Measurements from ENCODE around the gene NID2. TPM values are rescaled to one million over a fixed set of nuclear protein-coding genes. Genes with fewer than 3 reads are reported as not detected.

NID2 gene
- total and polyA plus RNA-seq, 9 of the 15 experiments (the other 6 are each of a cell fraction or from before 2014, with no cell fraction given), result 0.04 to 0.45 (median 0.16) TPM; not detected in 3

DNA sequence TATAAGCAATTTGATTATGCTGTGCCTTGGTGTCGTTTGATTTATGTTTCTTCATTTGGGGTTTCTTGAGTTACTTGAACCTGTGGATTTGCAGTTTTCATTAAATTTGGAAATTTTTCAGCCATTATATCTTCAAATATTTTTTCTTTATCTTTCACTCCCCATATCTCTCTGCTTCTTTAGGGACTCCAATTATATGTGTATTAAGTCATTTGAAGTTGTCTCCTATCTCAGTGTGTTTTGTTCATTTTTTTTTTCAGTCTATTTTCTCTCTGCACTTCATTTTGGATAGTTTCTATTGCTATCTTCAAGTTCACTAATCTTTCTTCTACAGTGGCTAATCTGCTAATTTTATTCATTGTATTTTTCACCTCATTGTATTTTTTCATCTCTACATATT lies 108.9 kb downstream of the NID2 start:
- TF ChIP-seq OTX1 (CRISPR knock-in tag; IDR thresholded peaks at IDR 0.05), result no peak
- Histone ChIP-seq H3K9me1 (ENCODE audit: control insufficient read depth, insufficient read depth, low read length) (no peaks in the 10 kb centered on the region), H3K4me3 (no peak overlapping the region), H2AFZ (ENCODE audit: low read depth, low read length) (no peak overlapping the region), H3K36me3 (ENCODE audit: control insufficient read depth, insufficient read depth, low read length) (no peaks in the 10 kb centered on the region), H3K9me3 (replicated peaks; ENCODE audit: control insufficient read depth, insufficient read depth, low read depth, low read length) (no peaks in the 10 kb centered on the region), H3K27ac (ENCODE audit: extremely low read depth, low read depth, low read length) (no peak overlapping the region), H3K27me3 (ENCODE audit: control insufficient read depth in 2 of 2, insufficient read depth in 2 of 2, low read length in 2 of 2) (no peaks in the 10 kb centered on the region), H3K9ac (ENCODE audit: insufficient read depth in 1 of 2, low read depth in 2 of 2, low read length in 2 of 2) (no peak overlapping the region), H3K79me2 (ENCODE audit: control insufficient read depth, insufficient read depth, low read length) (no peaks in the 10 kb centered on the region), H4K20me1 (replicated peaks; ENCODE audit: control insufficient read depth, insufficient read depth, low read length) (no peaks in the 10 kb centered on the region), H3K4me1 (replicated peaks in 1 of 2; ENCODE audit: control insufficient read depth in 2 of 2, insufficient read depth in 2 of 2, low read length in 2 of 2) (no peaks in the 10 kb centered on the region), H3K4me2 (ENCODE audit: insufficient read depth, low read length) (no peak overlapping the region)
- ChIA-PET CTCF (ENCODE audit: low intra/inter-chr PET ratio) (no interaction called here), POLR2A (no interaction called here)
- no peak for DNase-seq (ENCODE audit: extremely low read depth in 1 of 4, low spot score in 3 of 4)
- ATAC-seq, result no peak
- in situ Hi-C loops (cut with MboI) (no loop called here), intact Hi-C loops (cut with micrococcal nuclease) (no loop called here)
- BruUV-seq (replicated peaks), result no TSS peak
- 11% methylated on average over 1 of the region's 1 CpG for WGBS (ENCODE audit: insufficient coverage, low coverage, missing lambda C conversion rate)
- no peak for FAIRE-seq

DNA sequence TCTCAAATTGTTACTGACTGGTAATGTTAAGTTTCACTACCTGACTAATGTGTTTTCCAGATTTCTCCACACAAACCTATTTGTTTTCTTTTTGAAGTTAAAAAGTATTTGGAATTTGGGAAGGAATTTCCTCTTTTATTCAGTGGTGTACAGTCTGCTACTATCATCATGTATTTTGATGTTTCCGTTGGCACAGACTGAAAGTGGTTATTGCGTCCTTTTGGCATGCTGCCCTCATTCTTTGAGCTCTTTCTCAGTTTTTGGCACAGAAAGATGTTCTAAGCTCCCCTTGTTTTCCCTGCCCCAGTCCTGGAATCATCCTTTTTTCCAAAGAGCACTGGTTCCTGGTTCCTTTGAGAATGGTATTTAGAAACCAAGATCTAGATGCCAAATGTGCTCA lies 110.9 kb downstream of the NID2 start:
- Histone ChIP-seq H3K9me3 (replicated peaks; ENCODE audit: control insufficient read depth, insufficient read depth, low read depth, low read length) (no peaks in the 10 kb centered on the region), H3K4me3 (no peak overlapping the region), H3K27me3 (ENCODE audit: control insufficient read depth in 2 of 2, insufficient read depth in 2 of 2, low read length in 2 of 2) (no peaks in the 10 kb centered on the region), H3K79me2 (ENCODE audit: control insufficient read depth, insufficient read depth, low read length) (no peaks in the 10 kb centered on the region), H3K4me2 (ENCODE audit: insufficient read depth, low read length) (no peak overlapping the region), H3K9ac (ENCODE audit: insufficient read depth in 1 of 2, low read depth in 2 of 2, low read length in 2 of 2) (no peak overlapping the region), H3K27ac (ENCODE audit: extremely low read depth, low read depth, low read length) (no peak overlapping the region), H3K36me3 (ENCODE audit: control insufficient read depth, insufficient read depth, low read length) (no peaks in the 10 kb centered on the region), H4K20me1 (replicated peaks; ENCODE audit: control insufficient read depth, insufficient read depth, low read length) (no peaks in the 10 kb centered on the region), H3K9me1 (ENCODE audit: control insufficient read depth, insufficient read depth, low read length) (no peaks in the 10 kb centered on the region), H2AFZ (ENCODE audit: low read depth, low read length) (no peak overlapping the region), H3K4me1 (replicated peaks in 1 of 2; ENCODE audit: control insufficient read depth in 2 of 2, insufficient read depth in 2 of 2, low read length in 2 of 2) (no peaks in the 10 kb centered on the region)
- FAIRE-seq (no peak), ATAC-seq (no peak), DNase-seq (ENCODE audit: extremely low read depth in 1 of 4, low spot score in 3 of 4) (no peak)
- TF ChIP-seq MEF2A (IDR thresholded peaks at IDR 0.05; ENCODE audit: control insufficient read depth, low read depth, low read length), result no peak
- no peak for TF ChIP-seq HDAC1 (IDR thresholded peaks at IDR 0.05)
- no peak for TF ChIP-seq ZNF12 (CRISPR knock-in tag; IDR thresholded peaks at IDR 0.05)
- no peak for TF ChIP-seq CEBPB (tag; IDR thresholded peaks at IDR 0.05)
- TF ChIP-seq TAF9B (IDR thresholded peaks at IDR 0.05; ENCODE audit: partially characterized antibody), result no peak
- TF ChIP-seq ELF2 (CRISPR knock-in tag; IDR thresholded peaks at IDR 0.05), result no peak
- no peak for TF ChIP-seq EHMT2 (IDR thresholded peaks at IDR 0.05)
- TF ChIP-seq BRCA1 (IDR thresholded peaks at IDR 0.05), result no peak
- TF ChIP-seq BRCA1 (CRISPR knock-in tag; IDR thresholded peaks at IDR 0.05), result no peak
- no peak for TF ChIP-seq ZNF785 (CRISPR knock-in tag; IDR thresholded peaks at IDR 0.05)
- TF ChIP-seq MCM7 (IDR thresholded peaks at IDR 0.05), result no peak
- no peak for TF ChIP-seq PHF21A (IDR thresholded peaks at IDR 0.05; ENCODE audit: borderline replicate concordance, low read depth)
- TF ChIP-seq SRF (CRISPR knock-in tag; IDR thresholded peaks at IDR 0.05), result no peak
- no peak for TF ChIP-seq STAT5A (IDR thresholded peaks at IDR 0.05; ENCODE audit: borderline replicate concordance, low read length)
- TF ChIP-seq, protein P1, sequence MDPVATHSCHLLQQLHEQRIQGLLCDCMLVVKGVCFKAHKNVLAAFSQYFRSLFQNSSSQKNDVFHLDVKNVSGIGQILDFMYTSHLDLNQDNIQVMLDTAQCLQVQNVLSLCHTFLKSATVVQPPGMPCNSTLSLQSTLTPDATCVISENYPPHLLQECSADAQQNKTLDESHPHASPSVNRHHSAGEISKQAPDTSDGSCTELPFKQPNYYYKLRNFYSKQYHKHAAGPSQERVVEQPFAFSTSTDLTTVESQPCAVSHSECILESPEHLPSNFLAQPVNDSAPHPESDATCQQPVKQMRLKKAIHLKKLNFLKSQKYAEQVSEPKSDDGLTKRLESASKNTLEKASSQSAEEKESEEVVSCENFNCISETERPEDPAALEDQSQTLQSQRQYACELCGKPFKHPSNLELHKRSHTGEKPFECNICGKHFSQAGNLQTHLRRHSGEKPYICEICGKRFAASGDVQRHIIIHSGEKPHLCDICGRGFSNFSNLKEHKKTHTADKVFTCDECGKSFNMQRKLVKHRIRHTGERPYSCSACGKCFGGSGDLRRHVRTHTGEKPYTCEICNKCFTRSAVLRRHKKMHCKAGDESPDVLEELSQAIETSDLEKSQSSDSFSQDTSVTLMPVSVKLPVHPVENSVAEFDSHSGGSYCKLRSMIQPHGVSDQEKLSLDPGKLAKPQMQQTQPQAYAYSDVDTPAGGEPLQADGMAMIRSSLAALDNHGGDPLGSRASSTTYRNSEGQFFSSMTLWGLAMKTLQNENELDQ (CRISPR knock-in tag; IDR thresholded peaks at IDR 0.05; ENCODE audit: borderline replicate concordance), result no peak
- TF ChIP-seq ZBTB17 (CRISPR knock-in tag; IDR thresholded peaks at IDR 0.05), result no peak
- no peak for TF ChIP-seq HDAC8 (tag; IDR thresholded peaks at IDR 0.05)
- CTCF ChIA-PET (ENCODE audit: low intra/inter-chr PET ratio), result no interaction called here
- no TSS peak for BruUV-seq (replicated peaks)
- intact Hi-C loops (cut with micrococcal nuclease) (no loop called here), in situ Hi-C loops (cut with MboI) (no loop called here)
- 0% methylated on average over 2 of the region's 2 CpGs for WGBS (ENCODE audit: insufficient coverage, low coverage, missing lambda C conversion rate)
- POLR2A ChIA-PET, result interaction anchor here (0.8 kb wide), 1 partner anchor 11 kb away, joined by 5 read pairs; no protein-coding TSS in a partner anchor

All from K562 (cell line).